Measurements from ENCODE around the gene CEACAM16. TPM values are rescaled to one million over a fixed set of nuclear protein-coding genes. Genes with fewer than 3 reads are reported as not detected.

CEACAM16 gene
- total RNA-seq, 4 donors from 2014 or later: not detected

- DNase-seq (ENCODE audit: low spot score) (peak; percentile 88), ATAC-seq (ENCODE audit: low FRiP score) (peak; percentile 53)
- TF ChIP-seq CTCF (IDR thresholded peaks at IDR 0.05): no peak
These were observed 55.2 kb downstream of the CEACAM16 start for GRCh38 chr19:44753932-44754749.

- ATAC-seq (ENCODE audit: low FRiP score) (no peak), DNase-seq (ENCODE audit: low spot score) (no peak)
- no peak for TF ChIP-seq CTCF (IDR thresholded peaks at IDR 0.05)
These were observed 55.8 kb downstream of the CEACAM16 start for GRCh38 chr19:44754750-44755080.

- DNase-seq (ENCODE audit: low spot score): no peak
- ATAC-seq (ENCODE audit: low FRiP score): no peak
- no peak for TF ChIP-seq CTCF (IDR thresholded peaks at IDR 0.05)
These were observed 56.3 kb downstream of the CEACAM16 start for GRCh38 chr19:44755219-44755618.

GRCh38 chr19:44756089-44756562 lies 57.2 kb downstream of the CEACAM16 start:
- DNase-seq (ENCODE audit: low spot score) (no peak), ATAC-seq (ENCODE audit: low FRiP score) (no peak)
- no peak for TF ChIP-seq CTCF (IDR thresholded peaks at IDR 0.05)

GRCh38 chr19:44757057-44757734 lies 58.2 kb downstream of the CEACAM16 start:
- DNase-seq (ENCODE audit: low spot score) (no peak), ATAC-seq (ENCODE audit: low FRiP score) (peak; percentile 4)
- no peak for TF ChIP-seq CTCF (IDR thresholded peaks at IDR 0.05)

GRCh38 chr19:44757735-44758505 lies 59.0 kb downstream of the CEACAM16 start:
- TF ChIP-seq CTCF (IDR thresholded peaks at IDR 0.05): no peak
- DNase-seq (ENCODE audit: low spot score) (no peak), ATAC-seq (ENCODE audit: low FRiP score) (peak; percentile 22)

Measured in omental fat pad (tissue), 4 donors.